RPMI7951 (cell line): ENCODE results near the gene NFKBIE. TPM values are rescaled to one million over a fixed set of nuclear protein-coding genes. Genes with fewer than 3 reads are reported as not detected.

Source experiments
- total RNA-seq: library from RNA; depleted of rRNA; stranded (reverse); fragments of >200 nt; shearing (Covaris generic); gene quantifications from 2 replicates; pipeline ENCODE4 v1.2.3, GENCODE V29; 2014; rRNA removed

Gene NFKBIE
- total RNA-seq, 1 experiment from 2014 or later: 14.7 TPM

Other genes starting within 250 kb of the NFKBIE start
- gene MRPL14, start 138.1 kb downstream of the NFKBIE start, total RNA-seq: 104 and 109 TPM in 2 replicates
- gene TMEM63B, start 138.0 kb downstream of the NFKBIE start, total RNA-seq: 20.8 and 23.6 TPM in 2 replicates
- not detected in 2 replicates for gene CAPN11, start 106.7 kb downstream of the NFKBIE start, total RNA-seq
- gene MYMX, start 48.6 kb downstream of the NFKBIE start, total RNA-seq: not detected in 2 replicates
- gene SLC29A1, start 42.0 kb downstream of the NFKBIE start, total RNA-seq: 22.1 and 22.2 TPM in 2 replicates
- 984 and 1,201 TPM in 2 replicates for gene HSP90AB1, start 18.4 kb downstream of the NFKBIE start, total RNA-seq
- gene SLC35B2, start 8.0 kb downstream of the NFKBIE start, total RNA-seq: 86.2 and 101 TPM in 2 replicates
- 0.12 TPM in 1 of 2 replicates, not detected in the other for gene TMEM151B, start 4.9 kb upstream of the NFKBIE start, total RNA-seq
- 7.1 and 11.5 TPM in 2 replicates for gene AARS2, start 47.8 kb upstream of the NFKBIE start, total RNA-seq
- gene SPATS1, start 77.1 kb upstream of the NFKBIE start, total RNA-seq: not detected in 2 replicates
- gene CDC5L, start 122.2 kb upstream of the NFKBIE start, total RNA-seq: 26.1 and 33.6 TPM in 2 replicates